ENCODE data around the gene MCU.

MCU gene

DNA sequence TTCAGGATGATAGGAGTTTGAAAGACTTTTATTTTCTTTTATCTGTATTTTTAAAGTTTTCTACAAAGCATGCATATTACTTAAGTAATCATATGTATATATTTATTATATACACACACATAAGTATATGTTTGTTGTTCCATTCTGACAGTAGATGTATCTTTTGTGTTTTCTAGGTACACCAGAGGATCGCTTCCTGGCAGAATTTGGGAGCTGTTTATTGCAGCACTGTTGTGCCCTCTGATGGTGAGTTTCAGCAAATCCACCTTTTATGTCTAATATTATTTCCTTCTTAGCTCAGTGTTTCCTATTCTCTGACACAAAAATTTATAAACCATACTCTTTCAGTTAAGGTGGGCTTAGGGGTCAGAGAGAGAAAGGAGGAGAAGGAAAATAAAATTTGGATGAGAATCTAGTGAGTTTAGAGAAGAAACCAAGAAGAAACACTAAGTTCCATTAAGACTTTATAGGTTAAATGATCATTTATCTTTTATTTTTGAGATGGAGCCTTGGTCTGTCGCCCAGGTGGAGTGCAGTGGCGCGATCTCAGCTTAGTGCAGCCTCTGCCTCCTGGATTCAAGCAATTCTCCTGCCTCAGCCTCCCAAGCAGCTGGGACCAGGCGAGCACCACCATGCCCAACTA lies 142.4 kb downstream of the MCU start:
- Mint-ChIP-seq H3K4me1 (peaks cover 39% of the 10 kb centered on the region), H3K9me3 (no peaks in the 10 kb centered on the region), H3K27me3 (ENCODE audit: low read depth) (no peaks in the 10 kb centered on the region), H3K4me3 (no peak overlapping the region), H3K27ac (peak overlapping the region in 1 of 3 experiments; percentile 67), H3K36me3 (ENCODE audit: low read depth) (peaks cover 3% of the 10 kb centered on the region)
- TF ChIP-seq, protein P1, sequence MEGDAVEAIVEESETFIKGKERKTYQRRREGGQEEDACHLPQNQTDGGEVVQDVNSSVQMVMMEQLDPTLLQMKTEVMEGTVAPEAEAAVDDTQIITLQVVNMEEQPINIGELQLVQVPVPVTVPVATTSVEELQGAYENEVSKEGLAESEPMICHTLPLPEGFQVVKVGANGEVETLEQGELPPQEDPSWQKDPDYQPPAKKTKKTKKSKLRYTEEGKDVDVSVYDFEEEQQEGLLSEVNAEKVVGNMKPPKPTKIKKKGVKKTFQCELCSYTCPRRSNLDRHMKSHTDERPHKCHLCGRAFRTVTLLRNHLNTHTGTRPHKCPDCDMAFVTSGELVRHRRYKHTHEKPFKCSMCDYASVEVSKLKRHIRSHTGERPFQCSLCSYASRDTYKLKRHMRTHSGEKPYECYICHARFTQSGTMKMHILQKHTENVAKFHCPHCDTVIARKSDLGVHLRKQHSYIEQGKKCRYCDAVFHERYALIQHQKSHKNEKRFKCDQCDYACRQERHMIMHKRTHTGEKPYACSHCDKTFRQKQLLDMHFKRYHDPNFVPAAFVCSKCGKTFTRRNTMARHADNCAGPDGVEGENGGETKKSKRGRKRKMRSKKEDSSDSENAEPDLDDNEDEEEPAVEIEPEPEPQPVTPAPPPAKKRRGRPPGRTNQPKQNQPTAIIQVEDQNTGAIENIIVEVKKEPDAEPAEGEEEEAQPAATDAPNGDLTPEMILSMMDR (IDR thresholded peaks at IDR 0.05; ENCODE audit: unreplicated experiment in 3 of 3): peak; percentile 57 to 80 (median 68)

DNA sequence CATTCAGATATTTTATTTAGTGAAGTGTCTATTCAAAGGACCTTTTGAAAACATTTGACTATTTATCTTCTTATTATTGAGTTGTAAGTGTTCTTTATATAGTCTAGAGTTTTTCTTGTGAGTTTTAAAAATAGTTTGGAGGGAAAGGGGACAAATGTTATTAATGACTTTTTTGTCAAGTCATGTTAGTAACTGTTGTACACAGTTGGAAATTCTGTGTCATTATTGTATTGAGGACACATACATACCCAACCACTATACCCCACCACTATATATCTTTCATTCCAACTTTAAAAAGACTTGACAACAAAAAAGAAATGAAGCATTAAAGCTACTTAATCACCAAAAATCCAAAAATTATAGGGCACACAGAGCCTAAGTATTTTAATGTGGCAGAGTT lies 148.4 kb downstream of the MCU start:
- TF ChIP-seq, protein P1 (IDR thresholded peaks at IDR 0.05; ENCODE audit: unreplicated experiment in 3 of 3): no peak
- Mint-ChIP-seq H3K9me3 (no peaks in the 10 kb centered on the region), H3K4me3 (no peak overlapping the region), H3K4me1 (peaks cover 2% of the 10 kb centered on the region), H3K36me3 (ENCODE audit: low read depth) (peaks cover 4% of the 10 kb centered on the region), H3K27ac (no peak overlapping the region), H3K27me3 (ENCODE audit: low read depth) (no peaks in the 10 kb centered on the region)

DNA sequence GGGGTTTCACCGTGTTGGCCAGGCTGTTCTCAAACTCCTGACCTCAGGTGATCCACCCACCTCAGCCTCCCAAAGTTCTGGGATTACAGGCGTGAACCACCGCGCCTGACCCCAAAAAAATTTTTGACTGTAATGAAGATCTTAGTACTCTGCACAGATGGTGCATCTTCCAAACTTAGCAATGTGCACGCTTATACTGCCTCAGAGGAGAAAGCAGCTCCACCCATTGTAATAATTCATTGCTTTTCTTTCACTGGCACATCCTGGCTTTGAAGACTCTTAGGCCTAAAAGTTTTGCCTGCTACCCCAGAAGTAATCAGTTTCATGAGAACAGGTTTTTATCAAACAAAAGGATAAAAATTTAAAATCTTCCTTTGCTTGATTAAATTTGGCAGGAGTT lies 149.5 kb downstream of the MCU start:
- Mint-ChIP-seq H3K4me1 (no peaks in the 10 kb centered on the region), H3K4me3 (no peak overlapping the region), H3K9me3 (no peaks in the 10 kb centered on the region), H3K27ac (peak overlapping the region in 1 of 3 experiments; percentile 38), H3K27me3 (ENCODE audit: low read depth) (no peaks in the 10 kb centered on the region), H3K36me3 (ENCODE audit: low read depth) (peaks cover 4% of the 10 kb centered on the region)
- TF ChIP-seq, protein P1 (IDR thresholded peaks at IDR 0.05; ENCODE audit: unreplicated experiment in 3 of 3): no peak

DNA sequence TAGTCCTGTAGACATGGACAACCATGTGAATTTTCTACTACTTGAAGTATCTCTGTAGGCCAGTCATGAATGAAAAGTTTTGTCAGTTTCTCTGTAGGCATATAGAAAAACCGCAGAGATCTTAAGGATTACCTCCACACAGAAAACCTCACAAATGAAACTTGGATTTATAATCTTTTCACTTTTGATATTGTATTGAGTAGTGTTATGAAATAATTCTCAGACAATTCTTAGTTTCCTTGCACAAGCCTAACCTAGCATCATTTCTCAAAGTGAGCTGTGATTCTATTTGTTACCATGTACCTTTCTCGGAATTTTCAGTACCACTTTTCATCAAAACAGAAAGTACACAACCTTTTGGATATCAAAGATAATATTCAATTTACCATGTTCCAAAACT lies 150.2 kb downstream of the MCU start:
- H3K27ac Mint-ChIP-seq: no peak overlapping the region
- no peaks in the 10 kb centered on the region for H3K9me3 Mint-ChIP-seq

DNA sequence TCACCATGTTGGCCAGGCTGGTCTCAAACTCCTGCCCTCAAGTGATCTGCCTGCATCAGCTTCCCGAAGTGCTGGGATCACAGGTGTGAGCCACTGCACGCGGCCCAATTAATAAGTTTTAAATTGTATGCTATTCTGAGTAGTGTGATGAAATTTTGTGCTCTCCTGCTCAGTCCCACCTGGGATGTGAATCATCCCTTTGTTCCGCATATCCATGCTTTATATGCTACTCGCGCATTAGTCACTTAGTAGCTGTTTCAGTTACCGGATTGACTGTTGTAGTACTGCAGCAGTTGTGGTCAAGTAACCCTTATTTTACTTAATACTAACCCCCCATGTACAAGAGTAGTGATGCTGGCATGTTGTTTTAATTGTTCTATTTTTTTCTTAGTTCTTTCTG lies 154.3 kb downstream of the MCU start:
- Mint-ChIP-seq H3K4me3 (no peak overlapping the region), H3K4me1 (no peaks in the 10 kb centered on the region), H3K27ac (no peak overlapping the region), H3K27me3 (ENCODE audit: low read depth) (no peaks in the 10 kb centered on the region), H3K9me3 (peaks cover 7% of the 10 kb centered on the region), H3K36me3 (ENCODE audit: low read depth) (peaks cover 15% of the 10 kb centered on the region)
- TF ChIP-seq, protein P1 (IDR thresholded peaks at IDR 0.05; ENCODE audit: unreplicated experiment in 3 of 3): no peak

More for the DNA sequence above, 150.2 kb downstream of the MCU start:
- peaks cover 4% of the 10 kb centered on the region for H3K36me3 Mint-ChIP-seq (ENCODE audit: low read depth)
- no peaks in the 10 kb centered on the region for H3K4me1 Mint-ChIP-seq
- TF ChIP-seq, protein P1 (IDR thresholded peaks at IDR 0.05; ENCODE audit: unreplicated experiment in 3 of 3): no peak
- H3K4me3 Mint-ChIP-seq: no peak overlapping the region
- no peaks in the 10 kb centered on the region for H3K27me3 Mint-ChIP-seq (ENCODE audit: low read depth)

DNA sequence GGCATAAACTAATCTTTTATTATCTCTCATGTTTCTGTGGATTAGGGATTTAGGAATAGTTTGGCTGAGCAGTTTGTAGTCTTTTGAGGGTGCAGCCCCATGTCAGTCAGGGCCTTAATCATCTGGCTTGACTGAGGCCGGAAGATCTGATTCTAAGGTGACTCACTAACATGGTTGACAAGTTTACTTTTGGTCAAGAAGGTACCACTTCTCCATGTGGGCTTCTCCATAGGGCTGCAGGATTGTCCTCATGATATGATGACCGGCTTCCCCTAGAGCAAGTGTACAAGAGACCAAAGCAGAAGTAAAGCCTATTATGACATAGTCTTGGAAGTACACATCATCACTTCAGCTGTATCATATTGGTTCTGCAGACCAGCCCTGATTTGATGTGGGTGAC lies 155.7 kb downstream of the MCU start:
- TF ChIP-seq, protein P1 (IDR thresholded peaks at IDR 0.05; ENCODE audit: unreplicated experiment in 3 of 3): no peak
- H3K4me1 Mint-ChIP-seq: no peaks in the 10 kb centered on the region
- no peaks in the 10 kb centered on the region for H3K27me3 Mint-ChIP-seq (ENCODE audit: low read depth)
- H3K27ac Mint-ChIP-seq: no peak overlapping the region
- no peak overlapping the region for H3K4me3 Mint-ChIP-seq
- H3K36me3 Mint-ChIP-seq (ENCODE audit: low read depth): peaks cover 26% of the 10 kb centered on the region
- peaks cover 17% of the 10 kb centered on the region for H3K9me3 Mint-ChIP-seq

All from nephron (organoid).